HG03565 (cell line): Measurements from ENCODE around the gene DACH1.
"Not testable (repeated sequence)": the region's sequence is repeated elsewhere in the genome, so short reads cannot be mapped to it uniquely, and the experiment has no call there.

Source experiments
- ATAC-seq: cut with Tn5 transposase; IDR thresholded peaks from one replicate; pipeline ENCODE4 v1.9.1; 2021; ENCODE audit warnings: mild to moderate bottlenecking, moderate library complexity; ENCODE audit not compliant: unreplicated experiment

The DACH1 gene

GRCh38 chr13:71866335-71867130 lies 471 bp downstream of the DACH1 start:
- no peak for ATAC-seq

GRCh38 chr13:71865874-71866334 lies 1.1 kb downstream of the DACH1 start:
- ATAC-seq = no peak

- no peak for ATAC-seq
Observed at GRCh38 chr13:71864986-71865873, 1.8 kb downstream of the DACH1 start.

GRCh38 chr13:71864094-71864985 lies 2.7 kb downstream of the DACH1 start:
- no peak for ATAC-seq

GRCh38 chr13:71863254-71863865 lies 3.6 kb downstream of the DACH1 start:
- ATAC-seq = no peak

- ATAC-seq = no peak
Observed at GRCh38 chr13:71862459-71862943, 4.5 kb downstream of the DACH1 start.

GRCh38 chr13:71861769-71862458 lies 5.1 kb downstream of the DACH1 start:
- ATAC-seq = no peak

GRCh38 chr13:71860547-71861138 lies 6.4 kb downstream of the DACH1 start:
- ATAC-seq = no peak

GRCh38 chr13:71858647-71859046 lies 8.4 kb downstream of the DACH1 start:
- no peak for ATAC-seq

- ATAC-seq = no peak
Observed at GRCh38 chr13:71856548-71857043, 10.4 kb downstream of the DACH1 start.

GRCh38 chr13:71854401-71854800 lies 12.6 kb downstream of the DACH1 start:
- ATAC-seq = no peak

- no peak for ATAC-seq
Observed at GRCh38 chr13:71853725-71854124, 13.3 kb downstream of the DACH1 start.

GRCh38 chr13:71852736-71853135 lies 14.3 kb downstream of the DACH1 start:
- ATAC-seq = no peak

GRCh38 chr13:71851498-71852409 lies 15.2 kb downstream of the DACH1 start:
- ATAC-seq = no peak

GRCh38 chr13:71842003-71842402 lies 25.0 kb downstream of the DACH1 start:
- ATAC-seq = no peak

GRCh38 chr13:71838842-71839241 lies 28.2 kb downstream of the DACH1 start:
- ATAC-seq = no peak

- not testable (repeated sequence) for ATAC-seq
Observed at GRCh38 chr13:71837582-71837981, 29.4 kb downstream of the DACH1 start.

GRCh38 chr13:71831716-71832115 lies 35.3 kb downstream of the DACH1 start:
- ATAC-seq = no peak
